Measurements from ENCODE around the gene ZBTB20. TPM values are rescaled to one million over a fixed set of nuclear protein-coding genes. Genes with fewer than 3 reads are reported as not detected.

ZBTB20 gene
- total RNA-seq, 1 donor from 2014 or later = 27.5 TPM

DNA sequence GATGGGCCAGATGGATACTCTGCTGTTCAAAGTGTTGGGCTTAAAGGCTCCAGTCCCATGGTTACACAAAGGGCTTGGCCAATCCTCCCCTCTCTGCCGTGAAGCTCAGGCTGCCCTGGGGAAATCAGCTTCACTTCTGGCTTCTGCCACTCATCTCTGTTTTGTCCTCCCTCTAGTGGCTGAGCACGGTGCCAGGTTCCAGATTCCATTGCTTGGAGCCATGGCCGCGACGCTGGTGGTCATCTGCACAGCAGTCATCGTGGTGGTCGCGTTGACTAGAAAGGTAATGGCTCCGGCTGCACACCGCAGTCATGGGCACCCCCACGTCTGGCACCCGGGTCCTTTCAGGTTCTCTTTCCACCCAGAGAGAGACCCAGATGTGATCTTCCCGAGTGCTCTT is 847.7 kb downstream of the ZBTB20 start:
- TF ChIP-seq, protein P1, sequence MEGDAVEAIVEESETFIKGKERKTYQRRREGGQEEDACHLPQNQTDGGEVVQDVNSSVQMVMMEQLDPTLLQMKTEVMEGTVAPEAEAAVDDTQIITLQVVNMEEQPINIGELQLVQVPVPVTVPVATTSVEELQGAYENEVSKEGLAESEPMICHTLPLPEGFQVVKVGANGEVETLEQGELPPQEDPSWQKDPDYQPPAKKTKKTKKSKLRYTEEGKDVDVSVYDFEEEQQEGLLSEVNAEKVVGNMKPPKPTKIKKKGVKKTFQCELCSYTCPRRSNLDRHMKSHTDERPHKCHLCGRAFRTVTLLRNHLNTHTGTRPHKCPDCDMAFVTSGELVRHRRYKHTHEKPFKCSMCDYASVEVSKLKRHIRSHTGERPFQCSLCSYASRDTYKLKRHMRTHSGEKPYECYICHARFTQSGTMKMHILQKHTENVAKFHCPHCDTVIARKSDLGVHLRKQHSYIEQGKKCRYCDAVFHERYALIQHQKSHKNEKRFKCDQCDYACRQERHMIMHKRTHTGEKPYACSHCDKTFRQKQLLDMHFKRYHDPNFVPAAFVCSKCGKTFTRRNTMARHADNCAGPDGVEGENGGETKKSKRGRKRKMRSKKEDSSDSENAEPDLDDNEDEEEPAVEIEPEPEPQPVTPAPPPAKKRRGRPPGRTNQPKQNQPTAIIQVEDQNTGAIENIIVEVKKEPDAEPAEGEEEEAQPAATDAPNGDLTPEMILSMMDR (IDR thresholded peaks at IDR 0.05; ENCODE audit: partially characterized antibody, unreplicated experiment) = peak; percentile 55
- DNase-seq = peak; percentile 72
- Mint-ChIP-seq H3K36me3 (ENCODE audit: unreplicated experiment) (no peaks in the 10 kb centered on the region), H3K27me3 (ENCODE audit: unreplicated experiment) (peaks cover 3% of the 10 kb centered on the region), H3K4me1 (ENCODE audit: low read depth, unreplicated experiment) (peaks cover 19% of the 10 kb centered on the region), H3K9me3 (ENCODE audit: unreplicated experiment) (peaks cover 5% of the 10 kb centered on the region), H3K27ac (ENCODE audit: unreplicated experiment) (no peak overlapping the region), H3K4me3 (ENCODE audit: unreplicated experiment) (no peak overlapping the region)

DNA sequence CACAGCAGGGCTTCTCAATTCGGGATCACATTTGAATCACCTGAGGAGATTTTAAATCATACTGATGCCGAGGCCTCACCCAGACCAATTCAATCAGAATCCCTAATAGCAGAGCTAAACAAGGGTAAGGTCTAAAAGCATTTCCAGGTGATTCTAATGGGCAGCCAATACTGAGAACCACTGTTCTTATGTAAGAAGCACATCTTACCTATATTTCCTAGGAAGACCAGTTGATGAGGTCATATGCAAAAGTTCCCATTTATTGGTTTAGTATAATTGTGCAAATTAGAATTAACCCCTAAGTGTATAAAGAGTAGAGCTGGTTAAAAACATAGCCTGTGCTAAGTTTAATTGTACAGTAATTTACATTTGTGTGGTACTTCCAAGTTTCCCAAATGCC is 851.1 kb downstream of the ZBTB20 start:
- H3K4me1 Mint-ChIP-seq (ENCODE audit: low read depth, unreplicated experiment) = peaks cover 15% of the 10 kb centered on the region
- peaks cover 5% of the 10 kb centered on the region for H3K9me3 Mint-ChIP-seq (ENCODE audit: unreplicated experiment)
- no peak overlapping the region for H3K27ac Mint-ChIP-seq (ENCODE audit: unreplicated experiment)
- no peak for DNase-seq
- H3K27me3 Mint-ChIP-seq (ENCODE audit: unreplicated experiment) = peaks cover 3% of the 10 kb centered on the region
- no peak overlapping the region for H3K4me3 Mint-ChIP-seq (ENCODE audit: unreplicated experiment)
- H3K36me3 Mint-ChIP-seq (ENCODE audit: unreplicated experiment) = no peaks in the 10 kb centered on the region
- TF ChIP-seq, protein P1 (IDR thresholded peaks at IDR 0.05; ENCODE audit: partially characterized antibody, unreplicated experiment) = no peak

GRCh38 chr3:114294940-114295480 is 852.1 kb downstream of the ZBTB20 start:
- Mint-ChIP-seq H3K9me3 (ENCODE audit: unreplicated experiment) (peaks cover 2% of the 10 kb centered on the region), H3K36me3 (ENCODE audit: unreplicated experiment) (no peaks in the 10 kb centered on the region), H3K27me3 (ENCODE audit: unreplicated experiment) (no peaks in the 10 kb centered on the region), H3K27ac (ENCODE audit: unreplicated experiment) (no peak overlapping the region), H3K4me3 (ENCODE audit: unreplicated experiment) (no peak overlapping the region), H3K4me1 (ENCODE audit: low read depth, unreplicated experiment) (peaks cover 13% of the 10 kb centered on the region)
- no peak for DNase-seq
- TF ChIP-seq, protein P1 (IDR thresholded peaks at IDR 0.05; ENCODE audit: partially characterized antibody, unreplicated experiment) = no peak

GRCh38 chr3:114293838-114294535 is 853.1 kb downstream of the ZBTB20 start, which contains the start of gene TIGIT:
TIGIT (plus strand) TSS chr3:114294028; CDS start chr3:114294062, 34 bp downstream.
- Mint-ChIP-seq H3K27ac (ENCODE audit: unreplicated experiment) (no peak within 1 kb of the TSS), H3K27me3 (ENCODE audit: unreplicated experiment) (no peaks in the 10 kb centered on the region), H3K4me1 (ENCODE audit: low read depth, unreplicated experiment) (peaks cover 11% of the 10 kb centered on the region), H3K36me3 (ENCODE audit: unreplicated experiment) (no peaks in the 10 kb centered on the region), H3K9me3 (ENCODE audit: unreplicated experiment) (peaks cover 3% of the 10 kb centered on the region), H3K4me3 (ENCODE audit: unreplicated experiment) (no peak within 1 kb of the TSS)
- TF ChIP-seq, protein P1 (IDR thresholded peaks at IDR 0.05; ENCODE audit: partially characterized antibody, unreplicated experiment) = no peak
- DNase-seq = no peak
